ENCODE data around the gene VMP1. TPM values are rescaled to one million over a fixed set of nuclear protein-coding genes. Genes with fewer than 3 reads are reported as not detected.

VMP1 gene
- total RNA-seq, 1 experiment from 2014 or later, result 281 TPM

DNA sequence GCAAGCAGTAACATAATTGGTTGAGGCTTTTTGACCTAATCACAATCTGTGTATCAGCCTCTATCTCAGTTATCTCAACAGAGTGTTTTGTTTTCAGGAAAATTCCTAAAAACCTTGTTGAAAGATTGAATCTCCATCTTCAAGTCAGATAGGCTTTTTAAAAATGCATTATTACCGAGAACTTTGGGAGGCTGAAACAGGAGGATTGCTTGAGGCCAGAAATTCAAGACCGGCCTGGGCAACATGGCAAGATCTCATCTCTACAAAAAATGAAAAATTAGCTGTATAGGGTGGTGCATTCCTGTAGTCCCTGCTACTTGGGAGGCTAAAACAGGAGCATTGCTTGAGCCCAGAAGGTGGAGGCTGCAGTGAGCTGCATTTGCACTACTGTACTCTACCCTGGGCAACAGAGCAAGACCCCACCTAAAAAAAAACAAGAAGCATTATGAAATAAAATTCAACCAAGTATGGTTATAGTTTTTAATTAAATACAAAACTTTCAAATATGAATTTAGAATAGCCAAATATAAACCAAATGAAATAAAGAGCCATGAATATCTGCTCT, 68.4 kb downstream of the VMP1 start:
- DNase-seq (ENCODE audit: low read depth, low spot score) (no peak), ATAC-seq (no peak)
- no peak overlapping the region for H3K4me3 ChIP-seq (ENCODE audit: low read depth in 2 of 2, low read length in 2 of 2)
- H3K9me3 ChIP-seq (ENCODE audit: control insufficient read depth, insufficient read depth, low read depth, low read length), result 0 out of 2 replicates have a peak, but pooled peaks cover 5% of the 10 kb centered on the region
- H3K27ac ChIP-seq (ENCODE audit: low read length), result peak overlapping the region; percentile 100
- intact Hi-C loops (cut with micrococcal nuclease; ENCODE audit: unreplicated experiment), result no loop called here
- POLR2A ChIA-PET, result interaction anchor here (0.6 kb wide), 1 partner anchor 56 kb away, joined by 7 read pairs; no protein-coding TSS in a partner anchor
- peaks cover 22% of the 10 kb centered on the region for H3K4me1 ChIP-seq (ENCODE audit: control insufficient read depth, insufficient read depth, low read length)
- CTCF ChIA-PET, result no interaction called here
- no TSS peak for BruUV-seq (replicated peaks)
- H3K27me3 ChIP-seq (ENCODE audit: control insufficient read depth, insufficient read depth, low read length), result no peaks in the 10 kb centered on the region
- in situ Hi-C loops (cut with HindIII; ENCODE audit: low pct_unique_long_range_greater_than_20kb, low sequenced_read_pairs), result no loop called here
- TF ChIP-seq TCF7L2 (IDR thresholded peaks at IDR 0.05; ENCODE audit: low read depth, low read length) (no peak), POLR2AphosphoS5 (IDR thresholded peaks at IDR 0.05; ENCODE audit: low read depth, low read length) (no peak), SIN3A (IDR thresholded peaks at IDR 0.05; ENCODE audit: borderline replicate concordance, insufficient read depth, low read depth, low read length) (no peak)
- TF ChIP-seq, protein P1, sequence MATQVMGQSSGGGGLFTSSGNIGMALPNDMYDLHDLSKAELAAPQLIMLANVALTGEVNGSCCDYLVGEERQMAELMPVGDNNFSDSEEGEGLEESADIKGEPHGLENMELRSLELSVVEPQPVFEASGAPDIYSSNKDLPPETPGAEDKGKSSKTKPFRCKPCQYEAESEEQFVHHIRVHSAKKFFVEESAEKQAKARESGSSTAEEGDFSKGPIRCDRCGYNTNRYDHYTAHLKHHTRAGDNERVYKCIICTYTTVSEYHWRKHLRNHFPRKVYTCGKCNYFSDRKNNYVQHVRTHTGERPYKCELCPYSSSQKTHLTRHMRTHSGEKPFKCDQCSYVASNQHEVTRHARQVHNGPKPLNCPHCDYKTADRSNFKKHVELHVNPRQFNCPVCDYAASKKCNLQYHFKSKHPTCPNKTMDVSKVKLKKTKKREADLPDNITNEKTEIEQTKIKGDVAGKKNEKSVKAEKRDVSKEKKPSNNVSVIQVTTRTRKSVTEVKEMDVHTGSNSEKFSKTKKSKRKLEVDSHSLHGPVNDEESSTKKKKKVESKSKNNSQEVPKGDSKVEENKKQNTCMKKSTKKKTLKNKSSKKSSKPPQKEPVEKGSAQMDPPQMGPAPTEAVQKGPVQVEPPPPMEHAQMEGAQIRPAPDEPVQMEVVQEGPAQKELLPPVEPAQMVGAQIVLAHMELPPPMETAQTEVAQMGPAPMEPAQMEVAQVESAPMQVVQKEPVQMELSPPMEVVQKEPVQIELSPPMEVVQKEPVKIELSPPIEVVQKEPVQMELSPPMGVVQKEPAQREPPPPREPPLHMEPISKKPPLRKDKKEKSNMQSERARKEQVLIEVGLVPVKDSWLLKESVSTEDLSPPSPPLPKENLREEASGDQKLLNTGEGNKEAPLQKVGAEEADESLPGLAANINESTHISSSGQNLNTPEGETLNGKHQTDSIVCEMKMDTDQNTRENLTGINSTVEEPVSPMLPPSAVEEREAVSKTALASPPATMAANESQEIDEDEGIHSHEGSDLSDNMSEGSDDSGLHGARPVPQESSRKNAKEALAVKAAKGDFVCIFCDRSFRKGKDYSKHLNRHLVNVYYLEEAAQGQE (IDR thresholded peaks at IDR 0.05; ENCODE audit: insufficient read depth in 1 of 2, low read depth in 2 of 2, low read length in 1 of 2), result no peak
- TF ChIP-seq, protein P2, sequence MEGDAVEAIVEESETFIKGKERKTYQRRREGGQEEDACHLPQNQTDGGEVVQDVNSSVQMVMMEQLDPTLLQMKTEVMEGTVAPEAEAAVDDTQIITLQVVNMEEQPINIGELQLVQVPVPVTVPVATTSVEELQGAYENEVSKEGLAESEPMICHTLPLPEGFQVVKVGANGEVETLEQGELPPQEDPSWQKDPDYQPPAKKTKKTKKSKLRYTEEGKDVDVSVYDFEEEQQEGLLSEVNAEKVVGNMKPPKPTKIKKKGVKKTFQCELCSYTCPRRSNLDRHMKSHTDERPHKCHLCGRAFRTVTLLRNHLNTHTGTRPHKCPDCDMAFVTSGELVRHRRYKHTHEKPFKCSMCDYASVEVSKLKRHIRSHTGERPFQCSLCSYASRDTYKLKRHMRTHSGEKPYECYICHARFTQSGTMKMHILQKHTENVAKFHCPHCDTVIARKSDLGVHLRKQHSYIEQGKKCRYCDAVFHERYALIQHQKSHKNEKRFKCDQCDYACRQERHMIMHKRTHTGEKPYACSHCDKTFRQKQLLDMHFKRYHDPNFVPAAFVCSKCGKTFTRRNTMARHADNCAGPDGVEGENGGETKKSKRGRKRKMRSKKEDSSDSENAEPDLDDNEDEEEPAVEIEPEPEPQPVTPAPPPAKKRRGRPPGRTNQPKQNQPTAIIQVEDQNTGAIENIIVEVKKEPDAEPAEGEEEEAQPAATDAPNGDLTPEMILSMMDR (IDR thresholded peaks at IDR 0.05), result no peak
- peaks cover 31% of the 10 kb centered on the region for H3K36me3 ChIP-seq (ENCODE audit: control insufficient read depth, insufficient read depth, low read length)

DNA sequence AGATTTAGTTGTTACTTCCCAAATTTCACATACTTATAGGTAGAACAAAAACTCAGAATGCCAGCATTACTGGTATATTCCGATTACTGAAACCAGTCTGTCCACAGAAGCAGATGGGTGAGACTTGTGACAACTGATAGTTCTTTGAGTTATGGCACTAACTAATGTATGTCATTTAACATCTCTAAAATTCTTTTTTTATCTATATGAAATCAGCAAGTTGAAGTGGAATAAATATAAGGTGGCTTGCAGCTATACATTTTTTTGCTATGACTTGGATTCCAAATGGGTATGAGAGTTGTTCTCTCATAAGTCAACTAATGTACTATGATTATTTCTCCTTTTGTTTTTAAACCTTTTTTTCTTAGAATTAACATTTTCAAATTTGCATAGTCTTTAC, 69.1 kb downstream of the VMP1 start:
- ChIA-PET POLR2A (interaction anchor here (0.6 kb wide), 1 partner anchor 56 kb away, joined by 7 read pairs; no protein-coding TSS in a partner anchor), CTCF (no interaction called here)
- Histone ChIP-seq H3K27me3 (ENCODE audit: control insufficient read depth, insufficient read depth, low read length) (no peaks in the 10 kb centered on the region), H3K36me3 (ENCODE audit: control insufficient read depth, insufficient read depth, low read length) (peaks cover 33% of the 10 kb centered on the region), H3K4me3 (ENCODE audit: low read depth in 2 of 2, low read length in 2 of 2) (no peak overlapping the region), H3K9me3 (ENCODE audit: control insufficient read depth, insufficient read depth, low read depth, low read length) (0 out of 2 replicates have a peak, but pooled peaks cover 5% of the 10 kb centered on the region), H3K4me1 (ENCODE audit: control insufficient read depth, insufficient read depth, low read length) (peaks cover 29% of the 10 kb centered on the region), H3K27ac (ENCODE audit: low read length) (peak overlapping the region; percentile 100)
- TF ChIP-seq, protein P1 (IDR thresholded peaks at IDR 0.05; ENCODE audit: insufficient read depth in 1 of 2, low read depth in 2 of 2, low read length in 1 of 2), result no peak
- TF ChIP-seq POLR2AphosphoS5 (IDR thresholded peaks at IDR 0.05; ENCODE audit: low read depth, low read length), result no peak
- TF ChIP-seq, protein P2 (IDR thresholded peaks at IDR 0.05), result no peak
- TF ChIP-seq SIN3A (IDR thresholded peaks at IDR 0.05; ENCODE audit: borderline replicate concordance, insufficient read depth, low read depth, low read length), result no peak
- TF ChIP-seq TCF7L2 (IDR thresholded peaks at IDR 0.05; ENCODE audit: low read depth, low read length), result no peak
- no TSS peak for BruUV-seq (replicated peaks)
- intact Hi-C loops (cut with micrococcal nuclease; ENCODE audit: unreplicated experiment), result no loop called here
- ATAC-seq (no peak), DNase-seq (ENCODE audit: low read depth, low spot score) (no peak)
- in situ Hi-C loops (cut with HindIII; ENCODE audit: low pct_unique_long_range_greater_than_20kb, low sequenced_read_pairs), result no loop called here
